H1 (cell line): ENCODE data around the gene EIF4A2. TPM values are rescaled to one million over a fixed set of nuclear protein-coding genes. Genes with fewer than 3 reads are reported as not detected.
A peak's percentile ranks its signal among the peaks of the same experiment; 100 is the strongest.

Source experiments
- SP1 ChIP-seq: IDR thresholded peaks from 2 replicates; pipeline ENCODE4 v1.6.1; 2011; ENCODE audit warnings: low read depth, low read length
- polyA plus RNA-seq, 7 experiments: library from polyadenylated mRNA; depleted of rRNA in 3 of 7; stranded (reverse) in 5 of 7; unstranded in 2 of 7; fragments of >200 nt in 5 of 7; fragments of 200-250 nt in 2 of 7; gene quantifications; 1 replicate in 5 of 7; 2 replicates in 1 of 7; 4 replicates in 1 of 7; pipeline versions ENCODE4 v1.2.1 to v1.2.3, GENCODE V29; 2011 to 2013; ENCODE audit warnings: missing spikeins in 2 of 7, mixed read lengths in 2 of 7
- total RNA-seq: library from RNA; stranded (reverse); fragmentation: NEBNext Ultra II Directional; extraction: Animal tissue kit (Norgen Biotek cat#: 25700); gene quantifications from 2 replicates; pipeline ENCODE4 v1.2.1, GENCODE V29; 2021

Gene EIF4A2
- total and polyA plus RNA-seq, 2 of the 8 experiments (the other 6 are each of a cell fraction or from before 2014, with no cell fraction given) = 527 to 604 TPM

DNA sequence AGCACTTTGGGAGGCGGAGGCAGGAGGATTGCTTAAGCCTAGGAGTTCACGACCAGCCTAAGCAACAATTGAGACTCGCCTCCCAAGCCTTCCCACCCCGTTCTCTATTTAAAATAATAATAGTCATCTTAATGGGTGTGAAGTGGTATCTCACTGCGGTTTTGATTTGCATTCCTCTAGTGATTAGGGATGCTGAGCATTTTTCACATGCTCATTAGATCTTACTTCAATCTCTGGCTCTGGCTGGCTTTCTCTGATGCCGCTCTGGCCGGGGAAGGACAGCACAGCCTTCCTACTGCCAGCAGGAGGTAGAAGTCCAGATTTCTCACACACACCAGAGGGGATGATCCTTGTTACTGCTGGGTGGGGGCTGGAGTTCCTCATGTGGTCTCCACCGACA, 7.4 kb upstream of the EIF4A2 start (continued):
- 0 out of 2 replicates have a peak, but pooled peaks have one; percentile 19 for TF ChIP-seq SP1
